LNCaP clone FGC (cell line): ENCODE data around the gene DFFB.
"Not testable (repeated sequence)": the region's sequence is repeated elsewhere in the genome, so short reads cannot be mapped to it uniquely, and the experiment has no call there.

Source experiments
- DNase-seq: peaks from one replicate; pipeline ENCODE4 v3.0.0-alpha.2; 2011; ENCODE audit warnings: low read depth
- H3K4me3 ChIP-seq: 2 replicates; pipeline ENCODE4 v1.5.1; 2011; ENCODE audit warnings: mild to moderate bottlenecking, low read depth, low read length, control low read depth
- TF ChIP-seq, protein P1 (sequence below): IDR thresholded peaks from 2 replicates; pipeline ENCODE4 v1.5.1; 2012; ENCODE audit warnings: mild to moderate bottlenecking; ENCODE audit not compliant: control insufficient read depth, insufficient read depth; ENCODE audit errors: extremely low read depth

The DFFB gene, protein sequence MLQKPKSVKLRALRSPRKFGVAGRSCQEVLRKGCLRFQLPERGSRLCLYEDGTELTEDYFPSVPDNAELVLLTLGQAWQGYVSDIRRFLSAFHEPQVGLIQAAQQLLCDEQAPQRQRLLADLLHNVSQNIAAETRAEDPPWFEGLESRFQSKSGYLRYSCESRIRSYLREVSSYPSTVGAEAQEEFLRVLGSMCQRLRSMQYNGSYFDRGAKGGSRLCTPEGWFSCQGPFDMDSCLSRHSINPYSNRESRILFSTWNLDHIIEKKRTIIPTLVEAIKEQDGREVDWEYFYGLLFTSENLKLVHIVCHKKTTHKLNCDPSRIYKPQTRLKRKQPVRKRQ

DNA sequence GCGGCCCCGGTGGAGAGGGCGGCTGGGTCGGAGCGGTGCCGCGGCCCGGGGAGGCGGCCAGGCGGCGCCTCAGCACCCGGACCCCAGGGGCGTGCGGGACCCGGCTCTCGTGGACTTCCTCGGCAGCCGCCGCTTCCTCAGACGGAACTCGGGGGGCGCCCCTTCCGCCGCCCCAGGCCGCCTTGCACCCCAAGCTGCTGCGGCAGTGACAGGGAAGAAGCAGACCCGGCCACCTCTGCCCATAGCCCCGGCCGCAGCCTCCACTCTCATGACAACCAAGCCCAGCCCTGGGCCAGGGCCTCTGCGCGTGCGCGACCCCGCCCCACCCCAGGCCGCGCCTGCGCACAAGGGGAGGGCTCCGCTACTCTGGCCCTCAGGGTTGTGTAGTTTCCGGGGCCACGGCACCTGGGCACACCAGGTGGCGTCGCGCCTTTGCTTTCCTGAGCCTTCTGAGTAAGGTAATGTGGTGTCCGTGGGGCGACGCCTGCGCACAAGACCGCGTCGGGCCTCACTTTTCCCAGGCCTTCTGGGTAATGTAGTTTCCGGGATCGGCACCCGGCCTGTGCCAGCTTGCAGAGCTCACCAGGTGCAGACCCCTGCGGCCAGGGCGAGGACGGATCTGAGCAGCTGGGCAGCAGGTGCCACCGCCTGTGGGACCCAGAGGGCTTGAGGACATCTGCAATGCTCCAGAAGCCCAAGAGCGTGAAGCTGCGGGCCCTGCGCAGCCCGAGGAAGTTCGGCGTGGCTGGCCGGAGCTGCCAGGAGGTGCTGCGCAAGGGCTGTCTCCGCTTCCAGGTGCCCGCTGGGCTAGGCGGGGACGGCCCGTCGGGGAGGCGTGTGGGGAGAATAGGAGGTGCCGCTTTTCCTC is at the start of gene DFFB, which contains the start of gene CEP104:
DFFB (plus strand) TSS at position 554 of the 868 bp plus-strand sequence; CDS start at position 682, 128 bp downstream.
CEP104 (minus strand) TSS at position 289 of the 868 bp plus-strand sequence. CDS start 4,804 bp downstream, outside the sequence.
- TF ChIP-seq, protein P1, sequence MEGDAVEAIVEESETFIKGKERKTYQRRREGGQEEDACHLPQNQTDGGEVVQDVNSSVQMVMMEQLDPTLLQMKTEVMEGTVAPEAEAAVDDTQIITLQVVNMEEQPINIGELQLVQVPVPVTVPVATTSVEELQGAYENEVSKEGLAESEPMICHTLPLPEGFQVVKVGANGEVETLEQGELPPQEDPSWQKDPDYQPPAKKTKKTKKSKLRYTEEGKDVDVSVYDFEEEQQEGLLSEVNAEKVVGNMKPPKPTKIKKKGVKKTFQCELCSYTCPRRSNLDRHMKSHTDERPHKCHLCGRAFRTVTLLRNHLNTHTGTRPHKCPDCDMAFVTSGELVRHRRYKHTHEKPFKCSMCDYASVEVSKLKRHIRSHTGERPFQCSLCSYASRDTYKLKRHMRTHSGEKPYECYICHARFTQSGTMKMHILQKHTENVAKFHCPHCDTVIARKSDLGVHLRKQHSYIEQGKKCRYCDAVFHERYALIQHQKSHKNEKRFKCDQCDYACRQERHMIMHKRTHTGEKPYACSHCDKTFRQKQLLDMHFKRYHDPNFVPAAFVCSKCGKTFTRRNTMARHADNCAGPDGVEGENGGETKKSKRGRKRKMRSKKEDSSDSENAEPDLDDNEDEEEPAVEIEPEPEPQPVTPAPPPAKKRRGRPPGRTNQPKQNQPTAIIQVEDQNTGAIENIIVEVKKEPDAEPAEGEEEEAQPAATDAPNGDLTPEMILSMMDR, result peak; percentile 65
- peak within 1 kb of the TSS; percentile 94 for H3K4me3 ChIP-seq
- peak; percentile 97 for DNase-seq

DNA sequence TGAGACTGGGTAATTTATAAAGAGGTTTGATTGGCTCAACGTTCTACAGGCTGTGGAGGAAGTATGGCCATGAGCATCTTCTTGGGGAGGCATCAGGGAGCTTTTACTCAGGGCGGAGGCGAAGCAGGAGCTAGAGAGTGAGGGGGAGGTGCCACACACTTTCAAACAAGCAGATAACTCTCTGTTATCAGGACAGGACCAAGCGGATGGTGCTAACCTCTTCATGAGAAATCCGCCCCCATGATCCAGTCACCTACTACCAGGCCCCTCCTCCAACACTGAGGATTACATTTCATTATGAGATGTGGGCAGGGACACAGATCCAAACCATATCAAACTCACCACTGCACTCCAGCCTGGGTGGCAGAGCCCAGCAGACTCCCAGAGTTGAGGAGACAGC is 49.5 kb upstream of the DFFB start:
- TF ChIP-seq, protein P1, result no peak
- H3K4me3 ChIP-seq, result no peak overlapping the region
- no peak for DNase-seq

DNA sequence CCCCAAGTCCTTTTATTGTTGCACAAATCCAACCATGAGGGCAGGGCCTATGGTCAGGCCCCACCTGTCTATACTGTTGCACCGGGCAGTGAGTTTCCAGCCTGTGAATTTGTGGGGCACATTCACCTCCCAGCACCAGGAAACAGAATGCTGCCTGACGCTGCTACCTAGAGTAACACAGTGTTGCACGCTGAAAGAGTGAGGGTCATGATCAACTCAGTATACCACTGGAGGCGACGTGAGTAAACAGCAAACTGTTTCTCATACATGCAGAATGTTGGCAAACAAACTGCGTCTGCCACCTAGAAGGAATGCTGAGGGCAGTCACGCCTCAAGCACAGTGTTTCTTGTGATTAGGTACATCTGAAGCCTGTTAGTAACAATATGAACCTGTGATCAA is 47.6 kb upstream of the DFFB start:
- TF ChIP-seq, protein P1, result no peak
- no peak overlapping the region for H3K4me3 ChIP-seq
- no peak for DNase-seq

DNA sequence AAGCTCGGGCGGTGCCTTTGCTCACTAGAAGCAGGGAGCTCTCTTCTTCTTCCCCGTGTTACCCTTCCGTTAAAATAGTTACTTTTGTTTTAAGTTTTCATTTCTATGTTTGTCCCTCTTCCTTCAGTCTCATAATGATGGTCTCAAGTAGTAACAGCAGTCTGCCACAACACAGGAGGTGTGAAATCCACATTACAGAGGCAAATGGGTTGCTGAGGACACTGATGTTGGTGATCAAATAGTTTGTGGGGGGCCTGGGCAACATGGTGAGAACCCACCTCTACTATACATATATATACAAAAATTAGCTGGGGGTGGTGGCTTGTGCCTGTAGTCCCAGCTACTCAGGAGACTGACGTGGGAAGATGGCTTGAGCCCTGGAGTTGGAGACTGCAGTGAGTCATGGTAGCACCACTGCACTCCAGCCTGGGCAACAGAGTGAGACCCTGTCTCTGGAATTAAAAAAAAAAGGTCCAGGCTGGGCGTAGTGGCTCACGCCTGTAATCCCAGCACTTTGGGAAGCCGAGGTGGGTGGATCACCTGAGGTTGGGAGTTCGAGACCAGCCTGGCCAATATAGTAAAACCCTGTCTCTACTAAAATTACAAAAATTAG is 47.0 kb upstream of the DFFB start:
- H3K4me3 ChIP-seq, DNase-seq: not testable (repeated sequence)

DNA sequence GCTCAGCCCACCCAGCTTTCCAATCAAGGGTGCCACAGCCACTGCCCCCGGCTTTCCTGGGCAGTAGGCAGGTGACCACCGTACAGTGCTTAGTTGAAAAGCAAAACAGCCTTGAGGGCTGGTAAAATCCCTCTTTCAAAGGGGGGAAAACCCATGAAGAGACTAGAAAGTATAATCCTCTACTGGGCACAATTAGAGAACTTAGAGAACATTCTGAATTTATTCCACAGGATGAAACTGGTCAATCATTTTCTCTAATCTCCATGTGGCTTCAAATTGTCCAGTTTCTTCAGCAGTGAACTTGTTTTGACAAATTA is 45.7 kb upstream of the DFFB start:
- no peak overlapping the region for H3K4me3 ChIP-seq
- no peak for DNase-seq
- TF ChIP-seq, protein P1, result no peak

DNA sequence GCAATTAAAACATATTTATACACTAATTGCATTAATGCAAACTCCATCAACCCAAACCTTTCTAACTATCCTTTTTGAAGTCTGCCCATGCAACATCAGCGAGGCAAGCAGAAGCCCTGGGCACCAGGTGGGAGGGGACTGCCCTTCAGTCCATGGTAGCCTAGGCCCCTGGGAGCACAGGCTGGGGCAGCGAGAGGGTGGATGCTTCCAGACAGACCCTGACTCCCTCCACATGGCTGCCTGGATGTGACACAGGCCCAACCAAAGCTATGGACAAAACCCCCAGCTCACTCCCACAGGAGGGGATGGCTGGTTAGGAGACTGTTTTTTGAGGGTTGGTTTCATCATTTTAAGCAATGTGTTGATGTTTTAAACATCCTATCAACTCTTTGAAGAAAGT is 43.2 kb upstream of the DFFB start:
- no peak for DNase-seq
- TF ChIP-seq, protein P1, result no peak
- no peak overlapping the region for H3K4me3 ChIP-seq
